Keratinocyte (primary cell): ENCODE data around the gene SEL1L2.

Experiments
- CTCF ChIP-seq, 3 experiments: IDR thresholded peaks in 1 of 3; conservative IDR thresholded peaks in 1 of 3; optimal IDR thresholded peaks in 1 of 3; 2 replicates in 2 of 3; 3 replicates in 1 of 3; pipeline versions ENCODE3 to v1.5.1; 2011; ENCODE audit warnings: low read length in 3 of 3, mild to moderate bottlenecking in 3 of 3, moderate library complexity in 2 of 3, control low read depth in 1 of 3, inconsistent platforms in 1 of 3; ENCODE audit not compliant: insufficient read depth in 2 of 3; ENCODE audit errors: extremely low read depth in 1 of 3
- EZH2 ChIP-seq: IDR thresholded peaks from one replicate; pipeline ENCODE4 v1.6.1; 2012; ENCODE audit warnings: inconsistent platforms, mild to moderate bottlenecking, low read length, moderate library complexity

GRCh38 chr20:14009208-14009607, 18.8 kb upstream of the SEL1L2 start:
- TF ChIP-seq CTCF (optimal IDR thresholded peaks at IDR 0.05 in 1 of 3, IDR thresholded peaks at IDR 0.05 in 1 of 3, conservative IDR thresholded peaks at IDR 0.05 in 1 of 3; ENCODE audit: extremely low read depth in 1 of 3, insufficient read depth in 2 of 3, low read length in 3 of 3) = no peak
- TF ChIP-seq EZH2 = no peak
